H1 (cell line): ENCODE measurements around the gene PANK3. TPM values are rescaled to one million over a fixed set of nuclear protein-coding genes. Genes with fewer than 3 reads are reported as not detected.

Experiments
- CTCF ChIA-PET: fragments of 300-600 bp; sonication (Branson Sonifier 250); formaldehyde crosslinking; loops from one replicate; lab custom pipeline; 2021; ENCODE audit not compliant: partially characterized antibody; lab: Charles Lee
- POLR2A ChIA-PET: fragments of 300-600 bp; sonication (Branson Sonifier 250); formaldehyde crosslinking; loops from one replicate; lab custom pipeline; 2021; ENCODE audit warnings: inconsistent platforms; ENCODE audit not compliant: partially characterized antibody; lab: Charles Lee
- DNase-seq, 2 experiments: peaks; one replicate each; pipeline versions ENCODE4 v3.0.0 to v3.0.0-alpha.2; 2010 to 2022; ENCODE audit warnings: low spot score in 2 of 2, low read depth in 1 of 2, mixed read lengths in 1 of 2
- FAIRE-seq: peaks from 2 replicates; lab custom pipeline; 2011; peaks lifted over from hg19 to GRCh38; lab: Jason Lieb, UNC
- H2AFZ ChIP-seq: 2 replicates; pipeline ENCODE4 v1.8.1; 2012; ENCODE audit warnings: low read length, inconsistent platforms
- H2AK5ac ChIP-seq: 2 replicates; pipeline ENCODE4 v1.6.1; 2013; ENCODE audit warnings: low read depth, low read length
- H2BK120ac ChIP-seq: replicated peaks from 2 replicates; pipeline ENCODE3; 2013; ENCODE audit warnings: low read depth, low read length, inconsistent platforms
- H2BK12ac ChIP-seq: 2 replicates; pipeline ENCODE4 v1.6.1; 2013; ENCODE audit warnings: low read depth, low read length
- H2BK15ac ChIP-seq: 2 replicates; pipeline ENCODE4 v1.6.1; 2013; ENCODE audit warnings: low read length
- H2BK20ac ChIP-seq: 2 replicates; pipeline ENCODE4 v1.6.1; 2013; ENCODE audit warnings: low read length
- H2BK5ac ChIP-seq: 2 replicates; pipeline ENCODE4 v1.6.1; 2013; ENCODE audit warnings: low read depth, low read length
- H3K14ac ChIP-seq: 2 replicates; pipeline ENCODE4 v1.6.1; 2013; ENCODE audit warnings: inconsistent platforms; ENCODE audit not compliant: insufficient read length
- H3K18ac ChIP-seq: 2 replicates; pipeline ENCODE4 v1.6.1; 2013; ENCODE audit warnings: low read length; ENCODE audit errors: extremely low read depth
- H3K23ac ChIP-seq: 2 replicates; pipeline ENCODE4 v1.6.1; 2013; ENCODE audit warnings: inconsistent platforms; ENCODE audit not compliant: insufficient read length
- H3K23me2 ChIP-seq: 2 replicates; pipeline ENCODE4 v1.6.1; 2013; ENCODE audit warnings: low read depth, low read length
- H3K27ac ChIP-seq: 2 replicates; pipeline ENCODE4 v1.6.1; 2011; ENCODE audit warnings: low read depth, low read length, inconsistent platforms
- H3K27me3 ChIP-seq, 4 experiments: replicated peaks in 1 of 4; 1 replicate in 1 of 4; 2 replicates in 3 of 4; pipeline versions ENCODE4 v1.6.1 to v1.8.1; 2011 to 2013; ENCODE audit warnings: low read length in 3 of 4, mild to moderate bottlenecking in 3 of 4, inconsistent platforms in 2 of 4, mixed read lengths in 2 of 4, moderate library complexity in 1 of 4; ENCODE audit not compliant: control insufficient read depth in 3 of 4, insufficient read depth in 3 of 4; ENCODE audit errors: extremely low read depth in 1 of 4
- H3K36me3 ChIP-seq, 4 experiments: 2 replicates each; pipeline versions ENCODE4 v1.6.1 to v1.8.1; 2011 to 2013; ENCODE audit warnings: mild to moderate bottlenecking in 4 of 4, low read length in 3 of 4, moderate library complexity in 2 of 4, control low read depth in 1 of 4, inconsistent platforms in 1 of 4; ENCODE audit not compliant: insufficient read depth in 4 of 4, control insufficient read depth in 2 of 4
- H3K4ac ChIP-seq: replicated peaks from 2 replicates; pipeline ENCODE3; 2013; ENCODE audit warnings: low read length, low read depth, mixed read lengths, inconsistent platforms; ENCODE audit not compliant: insufficient read length
- H3K4me1 ChIP-seq, 4 experiments: replicated peaks in 1 of 4; 1 replicate in 1 of 4; 2 replicates in 3 of 4; pipeline versions ENCODE4 v1.6.1 to v1.8.1; 2011 to 2013; ENCODE audit warnings: low read length in 3 of 4, inconsistent platforms in 2 of 4, mixed read lengths in 1 of 4; ENCODE audit not compliant: insufficient read depth in 4 of 4, control insufficient read depth in 3 of 4
- H3K4me2 ChIP-seq, 2 experiments: 2 replicates each; pipeline versions ENCODE4 v1.6.1 to v1.8.1; 2011 to 2013; ENCODE audit warnings: low read depth in 2 of 2, low read length in 2 of 2, control low read depth in 1 of 2, inconsistent platforms in 1 of 2, mild to moderate bottlenecking in 1 of 2; ENCODE audit not compliant: insufficient read depth in 1 of 2
- H3K4me3 ChIP-seq, 4 experiments: fragments of 200-600, 300-600 bp in 1 of 4; sonication (generic), shearing (Covaris generic), sonication (Bioruptor Twin) in 1 of 4; 2 replicates each; pipeline versions ENCODE4 v1.5.1 to v1.8.1; 2011 to 2016; ENCODE audit warnings: low read length in 4 of 4, low read depth in 3 of 4, control low read depth in 2 of 4, inconsistent platforms in 2 of 4, mild to moderate bottlenecking in 2 of 4, mixed read lengths in 1 of 4, moderate library complexity in 1 of 4; ENCODE audit not compliant: insufficient read depth in 2 of 4; ENCODE audit errors: extremely low read depth in 1 of 4
- H3K56ac ChIP-seq: replicated peaks from 2 replicates; pipeline ENCODE3; 2013; ENCODE audit warnings: low read depth, mild to moderate bottlenecking, mixed read lengths, low read length, inconsistent platforms; ENCODE audit not compliant: insufficient read length
- H3K79me1 ChIP-seq: 2 replicates; pipeline ENCODE4 v1.6.1; 2013; ENCODE audit warnings: low read depth, low read length, control low read depth
- H3K79me2 ChIP-seq, 2 experiments: 2 replicates each; pipeline versions ENCODE4 v1.6.1 to v1.8.1; 2012 to 2013; ENCODE audit warnings: low read length in 2 of 2, mild to moderate bottlenecking in 2 of 2, inconsistent platforms in 1 of 2; ENCODE audit not compliant: insufficient read depth in 2 of 2, control insufficient read depth in 1 of 2
- H3K9ac ChIP-seq, 4 experiments: replicated peaks in 1 of 4; 1 replicate in 1 of 4; 2 replicates in 3 of 4; pipeline versions ENCODE4 v1.6.1 to v1.8.1; 2011 to 2013; ENCODE audit warnings: low read depth in 3 of 4, low read length in 3 of 4, control low read depth in 2 of 4, mild to moderate bottlenecking in 2 of 4, moderate library complexity in 2 of 4, inconsistent platforms in 1 of 4; ENCODE audit errors: extremely low read depth in 1 of 4
- H3K9me3 ChIP-seq, 2 experiments: 2 replicates each; pipeline versions ENCODE4 v1.6.1 to v1.8.1; 2012 to 2013; ENCODE audit warnings: mild to moderate bottlenecking in 2 of 2, moderate library complexity in 2 of 2, control low read depth in 1 of 2, inconsistent platforms in 1 of 2, low read depth in 1 of 2, low read length in 1 of 2, mixed read lengths in 1 of 2; ENCODE audit not compliant: insufficient read depth in 2 of 2
- H4K20me1 ChIP-seq, 2 experiments: replicated peaks in 1 of 2; 2 replicates each; pipeline versions ENCODE3 to v1.8.1; 2011 to 2013; ENCODE audit warnings: inconsistent platforms in 2 of 2, low read length in 2 of 2, mild to moderate bottlenecking in 1 of 2; ENCODE audit not compliant: insufficient read depth in 2 of 2, control insufficient read depth in 1 of 2
- H4K5ac ChIP-seq: 2 replicates; pipeline ENCODE4 v1.6.1; 2013; ENCODE audit warnings: low read length, low read depth, mixed read lengths, inconsistent platforms; ENCODE audit not compliant: insufficient read length
- H4K8ac ChIP-seq: 2 replicates; pipeline ENCODE4 v1.8.0; 2013; ENCODE audit warnings: mild to moderate bottlenecking, moderate library complexity, low read length, inconsistent platforms; ENCODE audit not compliant: insufficient read depth; ENCODE audit errors: extremely low read depth
- H4K91ac ChIP-seq: replicated peaks from 2 replicates; pipeline ENCODE3; 2013; ENCODE audit warnings: low read length, mixed read lengths, inconsistent platforms; ENCODE audit not compliant: insufficient read length
- BRCA1 ChIP-seq: IDR thresholded peaks from 2 replicates; pipeline ENCODE4 v1.6.1; 2012; ENCODE audit warnings: low read depth, low read length, improper control_type of control experiment
- CHD2 ChIP-seq: IDR thresholded peaks from 2 replicates; pipeline ENCODE4 v1.6.1; 2012; ENCODE audit warnings: low read length, improper control_type of control experiment
- CTCF ChIP-seq, 3 experiments: IDR thresholded peaks; 1 replicate in 2 of 3; 2 replicates in 1 of 3; pipeline versions ENCODE4 v1.5.1 to v1.6.1; 2011; ENCODE audit warnings: low read length in 3 of 3, mild to moderate bottlenecking in 3 of 3, inconsistent platforms in 2 of 3, low read depth in 1 of 3, moderate library complexity in 1 of 3; ENCODE audit not compliant: insufficient read depth in 1 of 3; ENCODE audit errors: control extremely low read depth in 1 of 3
- EP300 ChIP-seq, 2 experiments: IDR thresholded peaks; 1 replicate in 1 of 2; 2 replicates in 1 of 2; pipeline ENCODE4 v1.6.1; 2011 to 2012; ENCODE audit warnings: low read depth in 2 of 2, low read length in 2 of 2, mild to moderate bottlenecking in 2 of 2, borderline replicate concordance in 1 of 2, inconsistent platforms in 1 of 2, moderate library complexity in 1 of 2
- KDM4A ChIP-seq: IDR thresholded peaks from one replicate; pipeline ENCODE4 v1.7.1; 2012; ENCODE audit warnings: low read depth, mild to moderate bottlenecking, moderate library complexity, low read length, inconsistent platforms; ENCODE audit not compliant: severe bottlenecking
- KDM5A ChIP-seq: fragments of 200-600 bp; IDR thresholded peaks from 2 replicates; pipeline ENCODE4 v1.7.1; 2012; ENCODE audit warnings: mild to moderate bottlenecking, low read length, inconsistent platforms, mixed read lengths
- NANOG ChIP-seq: IDR thresholded peaks from 2 replicates; pipeline ENCODE4 v1.6.1; 2011; ENCODE audit warnings: low read length, low read depth, mild to moderate bottlenecking, inconsistent platforms; ENCODE audit not compliant: insufficient read depth, poor library complexity, severe bottlenecking
- POLR2AphosphoS5 ChIP-seq: IDR thresholded peaks from 2 replicates; pipeline ENCODE4 v1.6.1; 2011; ENCODE audit warnings: low read depth, low read length
- RBBP5 ChIP-seq: IDR thresholded peaks from 2 replicates; pipeline ENCODE4 v1.7.1; 2012; ENCODE audit warnings: low read depth, mild to moderate bottlenecking, inconsistent platforms, low read length, moderate library complexity, borderline replicate concordance
- RNF2 ChIP-seq: fragments of 200-900, 300-1000 bp; sonication (generic); IDR thresholded peaks from 2 replicates; pipeline ENCODE4 v1.7.1; 2016; ENCODE audit warnings: borderline replicate concordance, low read depth, mild to moderate bottlenecking, antibody characterized with exemption, low read length; ENCODE audit not compliant: poor library complexity, severe bottlenecking; ENCODE audit errors: missing control alignments
- SP2 ChIP-seq: IDR thresholded peaks from 2 replicates; pipeline ENCODE4 v1.6.1; 2012; ENCODE audit warnings: mild to moderate bottlenecking, low read length, inconsistent platforms
- WGBS, 2 experiments: shearing (Covaris generic) in 1 of 2; methylation state at CpG; one replicate each; pipeline versions ENCODE4 v1.1.6 to v1.1.7; 2013 to 2015; ENCODE audit warnings: low lambda C conversion rate in 2 of 2, mixed read lengths in 2 of 2, inconsistent platforms in 1 of 2, low coverage in 1 of 2, missing lambda C conversion rate in 1 of 2; ENCODE audit not compliant: insufficient replicate concordance in 2 of 2, insufficient coverage in 1 of 2, insufficient read length in 1 of 2; ENCODE audit errors: extremely low coverage in 1 of 2, missing lambda C conversion rate in 1 of 2; 5-methylcytosine and 5-hydroxymethylcytosine counted together
- polyA plus RNA-seq, 7 experiments: library from polyadenylated mRNA; depleted of rRNA in 3 of 7; stranded (reverse) in 5 of 7; unstranded in 2 of 7; fragments of >200 nt in 5 of 7; fragments of 200-250 nt in 2 of 7; gene quantifications; 1 replicate in 5 of 7; 2 replicates in 1 of 7; 4 replicates in 1 of 7; pipeline versions ENCODE4 v1.2.1 to v1.2.3, GENCODE V29; 2011 to 2013; ENCODE audit warnings: missing spikeins in 2 of 7, mixed read lengths in 2 of 7
- total RNA-seq: library from RNA; stranded (reverse); fragmentation: NEBNext Ultra II Directional; extraction: Animal tissue kit (Norgen Biotek cat#: 25700); gene quantifications from 2 replicates; pipeline ENCODE4 v1.2.1, GENCODE V29; 2021

PANK3 gene
- total and polyA plus RNA-seq, 2 of the 8 experiments (the other 6 are each of a cell fraction or from before 2014, with no cell fraction given) = 8.6 to 101 TPM

DNA sequence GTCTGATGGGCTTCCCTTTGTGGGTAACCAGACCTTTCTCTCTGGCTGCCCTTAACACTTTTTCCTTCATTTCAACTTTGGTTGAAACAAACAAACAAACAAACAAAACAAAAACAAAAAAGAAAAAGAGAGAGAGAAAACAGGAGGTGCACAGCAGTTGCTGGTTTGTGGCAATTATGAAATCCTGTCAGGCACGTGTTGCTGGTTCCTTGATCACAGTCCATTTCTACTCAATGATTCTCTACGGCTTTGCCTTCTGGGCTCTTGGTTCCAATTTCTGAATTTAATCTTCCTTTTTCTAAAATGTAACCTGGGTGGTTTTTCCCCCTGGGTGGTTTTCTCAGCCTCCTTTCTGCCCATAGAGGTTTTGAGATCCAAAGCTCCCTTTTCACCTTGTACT, 17.8 kb upstream of the PANK3 start:
- H2BK12ac ChIP-seq = no peak overlapping the region
- H3K79me1 ChIP-seq = no peaks in the 10 kb centered on the region
- H4K91ac ChIP-seq = no peak overlapping the region
- H2BK5ac ChIP-seq = no peak overlapping the region
- no peak overlapping the region for H3K4me2 ChIP-seq
- no peaks in the 10 kb centered on the region for H3K9me3 ChIP-seq
- H2AK5ac ChIP-seq = no peak overlapping the region
- peaks cover 0 to 3% (median 0%) of the 10 kb centered on the region in 4 experiments; a peak in 3 of 7 replicates for H3K27me3 ChIP-seq
- H2BK20ac ChIP-seq = no peak overlapping the region
- no peak for FAIRE-seq
- peaks cover 1 to 6% (median 4%) of the 10 kb centered on the region in 4 experiments; a peak in 3 of 7 replicates for H3K4me1 ChIP-seq
- POLR2A ChIA-PET = interaction anchor here (0.8 kb wide), 1 partner anchor 9 kb away, joined by 3 read pairs; no protein-coding TSS in a partner anchor
- H3K23me2 ChIP-seq = no peaks in the 10 kb centered on the region
- H4K20me1 ChIP-seq = no peaks in the 10 kb centered on the region
- H3K56ac ChIP-seq = no peak overlapping the region
- H3K4ac ChIP-seq = no peak overlapping the region
- H3K4me3 ChIP-seq = no peak overlapping the region
- H2AFZ ChIP-seq = no peak overlapping the region
- no peak overlapping the region for H3K9ac ChIP-seq
- H2BK15ac ChIP-seq = no peak overlapping the region
- no peak overlapping the region for H3K23ac ChIP-seq
- no peak overlapping the region for H3K14ac ChIP-seq
- no peak overlapping the region for H4K8ac ChIP-seq
- H3K18ac ChIP-seq = no peak overlapping the region
- no peaks in the 10 kb centered on the region for H3K79me2 ChIP-seq
- H3K36me3 ChIP-seq = no peaks in the 10 kb centered on the region
- H2BK120ac ChIP-seq = no peak overlapping the region
- no peak overlapping the region for H4K5ac ChIP-seq
- no peak for DNase-seq
- 82% methylated on average over 2 of the region's 2 CpGs; no CpG with 5 or more reads in 1 of the 2 experiments for WGBS, 2 experiments
- CTCF ChIA-PET = interaction anchor here (0.5 kb wide), 1 partner anchor 148 kb away, joined by 3 read pairs; no protein-coding TSS in a partner anchor
- no peak overlapping the region for H3K27ac ChIP-seq
- TF ChIP-seq KDM4A (no peak), RBBP5 (no peak), RNF2 (no peak), BRCA1 (no peak), EP300 (IDR thresholded peaks at IDR 0.05; ENCODE audit: borderline replicate concordance in 1 of 2, low read depth in 2 of 2, low read length in 2 of 2) (no peak), NANOG (no peak), CHD2 (no peak), SP2 (no peak), KDM5A (no peak), CTCF (IDR thresholded peaks at IDR 0.05; ENCODE audit: control extremely low read depth in 1 of 3, insufficient read depth in 1 of 3, low read depth in 1 of 3, low read length in 3 of 3) (no peak), POLR2AphosphoS5 (no peak)
